ENCODE data around the gene HHAT. TPM values are rescaled to one million over a fixed set of nuclear protein-coding genes. Genes with fewer than 3 reads are reported as not detected.

Gene HHAT
- total RNA-seq, 1 donor from 2014 or later: 4.7 TPM

- Histone ChIP-seq H3K27me3 (ENCODE audit: control insufficient read depth in 3 of 3, insufficient read depth in 3 of 3, low read length in 3 of 3) (no peaks in the 10 kb centered on the region), H3K4me3 (ENCODE audit: low read length in 3 of 3) (no peak overlapping the region), H3K9ac (ENCODE audit: low read depth in 1 of 3, low read length in 3 of 3) (no peak overlapping the region), H3K27ac (ENCODE audit: low read depth, low read length) (no peak overlapping the region), H3K9me3 (ENCODE audit: control insufficient read depth in 3 of 3, low read length in 3 of 3) (no peaks in the 10 kb centered on the region), H3K4me1 (ENCODE audit: control insufficient read depth in 3 of 3, insufficient read depth in 3 of 3, low read length in 3 of 3) (no peaks in the 10 kb centered on the region), H3K36me3 (ENCODE audit: control insufficient read depth in 3 of 3, insufficient read depth in 3 of 3, low read length in 3 of 3) (no peaks in the 10 kb centered on the region)
Observed at GRCh38 chr1:210722410-210723081, 393.8 kb downstream of the HHAT start.

- H3K4me3 ChIP-seq (ENCODE audit: low read length in 3 of 3): no peak overlapping the region
- H3K27ac ChIP-seq (ENCODE audit: low read depth, low read length): no peak overlapping the region
- H3K9me3 ChIP-seq (ENCODE audit: control insufficient read depth in 3 of 3, low read length in 3 of 3): no peaks in the 10 kb centered on the region
- H3K36me3 ChIP-seq (ENCODE audit: control insufficient read depth in 3 of 3, insufficient read depth in 3 of 3, low read length in 3 of 3): no peaks in the 10 kb centered on the region
- no peaks in the 10 kb centered on the region for H3K27me3 ChIP-seq (ENCODE audit: control insufficient read depth in 3 of 3, insufficient read depth in 3 of 3, low read length in 3 of 3)
- no peaks in the 10 kb centered on the region for H3K4me1 ChIP-seq (ENCODE audit: control insufficient read depth in 3 of 3, insufficient read depth in 3 of 3, low read length in 3 of 3)
- H3K9ac ChIP-seq (ENCODE audit: low read depth in 1 of 3, low read length in 3 of 3): no peak overlapping the region
Observed at GRCh38 chr1:210723646-210724045, 394.9 kb downstream of the HHAT start.

DNA sequence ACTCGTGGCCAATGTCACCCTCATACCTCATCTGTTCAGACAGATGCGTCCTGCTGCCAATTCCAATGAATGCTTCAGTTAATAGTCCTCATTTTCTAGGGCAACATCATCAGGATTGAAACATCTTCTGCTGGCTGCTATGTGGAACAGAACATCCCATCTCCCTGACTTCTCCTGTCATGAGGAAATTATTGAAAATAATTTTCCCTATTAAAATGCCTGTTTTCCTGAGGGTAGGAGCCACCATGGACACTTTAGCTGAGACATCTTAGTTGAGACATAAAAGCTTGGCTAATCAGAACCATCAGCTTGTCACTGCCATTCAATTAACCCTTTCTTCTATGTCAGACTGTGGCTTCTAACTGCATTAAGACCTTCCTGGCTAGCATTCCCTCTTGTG lies 396.1 kb downstream of the HHAT start:
- Histone ChIP-seq H3K9me3 (ENCODE audit: control insufficient read depth in 3 of 3, low read length in 3 of 3) (no peaks in the 10 kb centered on the region), H3K4me1 (ENCODE audit: control insufficient read depth in 3 of 3, insufficient read depth in 3 of 3, low read length in 3 of 3) (no peaks in the 10 kb centered on the region), H3K4me3 (ENCODE audit: low read length in 3 of 3) (no peak overlapping the region), H3K9ac (ENCODE audit: low read depth in 1 of 3, low read length in 3 of 3) (no peak overlapping the region), H3K36me3 (ENCODE audit: control insufficient read depth in 3 of 3, insufficient read depth in 3 of 3, low read length in 3 of 3) (no peaks in the 10 kb centered on the region), H3K27me3 (ENCODE audit: control insufficient read depth in 3 of 3, insufficient read depth in 3 of 3, low read length in 3 of 3) (no peaks in the 10 kb centered on the region), H3K27ac (ENCODE audit: low read depth, low read length) (no peak overlapping the region)

Small RNAs within 50 kb of the gene (small RNA-seq; reads per million reads assigned to genes)
- gene RNU5A-8P: 13.3 reads per million, percentile 93 among the genes with 10 or more reads in this experiment

Other genes with a start within 250 kb of the HHAT start
- gene SERTAD4, start 96.1 kb upstream of the HHAT start, total RNA-seq: 1.6 TPM

All from skeletal muscle tissue (tissue), 5 donors.